Neural progenitor cell (in vitro differentiated cells): ENCODE data around the gene NRCAM. TPM values are rescaled to one million over a fixed set of nuclear protein-coding genes. Genes with fewer than 3 reads are reported as not detected.

Experiments used
- DNase-seq: peaks from one replicate; pipeline ENCODE4 v3.0.0-alpha.2; 2016; ENCODE audit warnings: low spot score
- H2AFZ ChIP-seq: fragments of 200-600 bp; sonication (generic); replicated peaks from 2 replicates; pipeline ENCODE4 v1.6.1; 2016; ENCODE audit warnings: antibody characterized with exemption
- H3F3A ChIP-seq: fragments of 200-600 bp; sonication (generic); 2 replicates; pipeline ENCODE4 v1.6.1; 2016; ENCODE audit warnings: antibody characterized with exemption, low read depth
- H3K27ac ChIP-seq: fragments of 200-600 bp; sonication (generic); 2 replicates; pipeline ENCODE4 v1.5.1; 2016; ENCODE audit warnings: mild to moderate bottlenecking
- H3K27me3 ChIP-seq: fragments of 200-600 bp; sonication (generic); 2 replicates; pipeline ENCODE4 v1.6.1; 2016; ENCODE audit warnings: mild to moderate bottlenecking, moderate library complexity
- H3K36me3 ChIP-seq: fragments of 200-600 bp; sonication (generic); 2 replicates; pipeline ENCODE4 v1.5.1; 2016
- H3K4me1 ChIP-seq: fragments of 200-600 bp; sonication (generic); 2 replicates; pipeline ENCODE4 v1.6.1; 2016; ENCODE audit warnings: mixed run types
- H3K4me2 ChIP-seq: fragments of 200-600 bp; sonication (generic); 2 replicates; pipeline ENCODE4 v1.6.1; 2016
- H3K4me3 ChIP-seq: fragments of 200-600 bp; sonication (generic); 2 replicates; pipeline ENCODE4 v1.5.1; 2016
- H3K79me2 ChIP-seq: fragments of 200-600 bp; sonication (generic); 2 replicates; pipeline ENCODE4 v1.6.1; 2016; ENCODE audit warnings: low read depth
- H3K9ac ChIP-seq: fragments of 200-600 bp; sonication (generic); 2 replicates; pipeline ENCODE4 v1.6.1; 2016
- H3K9me3 ChIP-seq: fragments of 200-600 bp; sonication (generic); 2 replicates; pipeline ENCODE4 v1.5.1; 2016; ENCODE audit warnings: low read depth
- H4K20me1 ChIP-seq: fragments of 200-600 bp; sonication (generic); 2 replicates; pipeline ENCODE4 v1.6.1; 2016; ENCODE audit warnings: low read depth
- H3K27ac Mint-ChIP-seq: 3 replicates; pipeline ENCODE4 v1.8.0; 2021; ENCODE audit warnings: mixed read lengths
- H3K27me3 Mint-ChIP-seq: 2 replicates; pipeline ENCODE4 v1.8.0; 2022; ENCODE audit warnings: low read depth, mild to moderate bottlenecking, inconsistent platforms, moderate library complexity, mixed read lengths; ENCODE audit not compliant: insufficient read depth
- H3K36me3 Mint-ChIP-seq: 3 replicates; pipeline ENCODE4 v1.8.0; 2021; ENCODE audit warnings: mixed read lengths
- H3K4me1 Mint-ChIP-seq: 3 replicates; pipeline ENCODE4 v1.8.0; 2021; ENCODE audit warnings: mixed read lengths
- H3K4me3 Mint-ChIP-seq: 3 replicates; pipeline ENCODE4 v1.8.0; 2021; ENCODE audit warnings: mild to moderate bottlenecking, moderate library complexity, mixed read lengths
- H3K9me3 Mint-ChIP-seq: 3 replicates; pipeline ENCODE4 v1.8.0; 2020; ENCODE audit warnings: mixed read lengths
- CTCF ChIP-seq: fragments of 200-600 bp; sonication (generic); IDR thresholded peaks from 2 replicates; pipeline ENCODE4 v1.5.1; 2017; ENCODE audit warnings: antibody characterized with exemption, mild to moderate bottlenecking
- EZH2 ChIP-seq: fragments of 200-600 bp; sonication (generic); IDR thresholded peaks from 2 replicates; pipeline ENCODE4 v1.6.1; 2017; ENCODE audit warnings: antibody characterized with exemption, mild to moderate bottlenecking, moderate library complexity
- EZH2phosphoT487 ChIP-seq: fragments of 200-600 bp; sonication (generic); IDR thresholded peaks from 2 replicates; pipeline ENCODE4 v1.6.1; 2017; ENCODE audit warnings: antibody characterized with exemption
- total RNA-seq: library from RNA; depleted of rRNA; stranded (reverse); fragments of >200 nt; gene quantifications from 2 replicates; pipeline ENCODE4 v1.2.3, GENCODE V29; 2015; ENCODE audit warnings: low replicate concordance

The NRCAM gene
- total RNA-seq, 1 donor from 2014 or later, result 104 TPM

- no peaks in the 10 kb centered on the region for H3K27me3 Mint-ChIP-seq
Observed at GRCh38 chr7:108385834-108386422, 70.3 kb downstream of the NRCAM start.

GRCh38 chr7:108384716-108385483 is 71.3 kb downstream of the NRCAM start:
- H3K9ac ChIP-seq, result no peak overlapping the region

More at GRCh38 chr7:108385834-108386422, 70.3 kb downstream of the NRCAM start:
- Mint-ChIP-seq H3K4me3 (no peak overlapping the region), H3K36me3 (no peaks in the 10 kb centered on the region), H3K27ac (no peak overlapping the region), H3K4me1 (peaks cover 13% of the 10 kb centered on the region), H3K9me3 (peaks cover 16% of the 10 kb centered on the region)
- Histone ChIP-seq H3K27me3 (no peaks in the 10 kb centered on the region), H3F3A (no peaks in the 10 kb centered on the region), H3K4me3 (no peak overlapping the region), H3K9me3 (no peaks in the 10 kb centered on the region), H3K4me2 (no peak overlapping the region), H3K36me3 (no peaks in the 10 kb centered on the region), H3K79me2 (no peaks in the 10 kb centered on the region), H3K27ac (no peak overlapping the region), H3K4me1 (no peaks in the 10 kb centered on the region), H3K9ac (no peak overlapping the region), H2AFZ (no peak overlapping the region), H4K20me1 (no peaks in the 10 kb centered on the region)
- DNase-seq, result no peak
- TF ChIP-seq EZH2, result no peak
- no peak for TF ChIP-seq CTCF
- no peak for TF ChIP-seq EZH2phosphoT487

GRCh38 chr7:108382932-108383331 is 73.3 kb downstream of the NRCAM start:
- no peaks in the 10 kb centered on the region for H4K20me1 ChIP-seq

More at GRCh38 chr7:108384716-108385483, 71.3 kb downstream of the NRCAM start:
- H3K4me2 ChIP-seq, result no peak overlapping the region
- no peak for DNase-seq
- no peaks in the 10 kb centered on the region for H3K4me1 ChIP-seq
- H3K79me2 ChIP-seq, result no peaks in the 10 kb centered on the region
- no peaks in the 10 kb centered on the region for H3F3A ChIP-seq
- no peak overlapping the region for H3K4me3 ChIP-seq
- no peaks in the 10 kb centered on the region for H4K20me1 ChIP-seq
- H3K27ac ChIP-seq, result no peak overlapping the region
- H3K4me1 Mint-ChIP-seq, result peaks cover 13% of the 10 kb centered on the region
- H2AFZ ChIP-seq, result no peak overlapping the region
- no peak overlapping the region for H3K4me3 Mint-ChIP-seq
- no peaks in the 10 kb centered on the region for H3K9me3 ChIP-seq
- TF ChIP-seq EZH2 (no peak), EZH2phosphoT487 (no peak), CTCF (peak; percentile 48)
- H3K9me3 Mint-ChIP-seq, result peaks cover 10% of the 10 kb centered on the region
- no peaks in the 10 kb centered on the region for H3K27me3 Mint-ChIP-seq
- no peak overlapping the region for H3K27ac Mint-ChIP-seq
- H3K27me3 ChIP-seq, result no peaks in the 10 kb centered on the region
- no peaks in the 10 kb centered on the region for H3K36me3 Mint-ChIP-seq
- H3K36me3 ChIP-seq, result no peaks in the 10 kb centered on the region

More at GRCh38 chr7:108382932-108383331, 73.3 kb downstream of the NRCAM start:
- no peaks in the 10 kb centered on the region for H3K9me3 ChIP-seq
- no peak for DNase-seq
- peaks cover 10% of the 10 kb centered on the region for H3K4me1 ChIP-seq
- no peaks in the 10 kb centered on the region for H3K27me3 Mint-ChIP-seq
- H3K4me1 Mint-ChIP-seq, result peaks cover 13% of the 10 kb centered on the region
- H3K36me3 Mint-ChIP-seq, result no peaks in the 10 kb centered on the region
- H3K4me2 ChIP-seq, result no peak overlapping the region
- no peak overlapping the region for H3K27ac Mint-ChIP-seq
- H3K27me3 ChIP-seq, result no peaks in the 10 kb centered on the region
- no peaks in the 10 kb centered on the region for H3F3A ChIP-seq
- no peaks in the 10 kb centered on the region for H3K79me2 ChIP-seq
- H3K9ac ChIP-seq, result no peak overlapping the region
- H2AFZ ChIP-seq, result no peak overlapping the region
- H3K27ac ChIP-seq, result no peak overlapping the region
- TF ChIP-seq EZH2phosphoT487 (no peak), CTCF (no peak), EZH2 (no peak)
- no peaks in the 10 kb centered on the region for H3K9me3 Mint-ChIP-seq
- H3K4me3 Mint-ChIP-seq, result no peak overlapping the region
- H3K36me3 ChIP-seq, result no peaks in the 10 kb centered on the region
- H3K4me3 ChIP-seq, result no peak overlapping the region
